GM19035 (cell line): ENCODE measurements around the gene HSD17B14.
"Not testable (repeated sequence)": the region's sequence is repeated elsewhere in the genome, so short reads cannot be mapped to it uniquely, and the experiment has no call there.

ENCODE experiments used
- ATAC-seq: cut with Tn5 transposase; IDR thresholded peaks from one replicate; pipeline ENCODE4 v1.9.1; 2021; ENCODE audit not compliant: unreplicated experiment

The HSD17B14 gene

GRCh38 chr19:48867746-48868113 is 31.4 kb upstream of the HSD17B14 start:
- no peak for ATAC-seq

- no peak for ATAC-seq
Observed at GRCh38 chr19:48867123-48867745, 30.9 kb upstream of the HSD17B14 start.

GRCh38 chr19:48866692-48867091 is 30.4 kb upstream of the HSD17B14 start:
- ATAC-seq: no peak

- ATAC-seq: no peak
Observed at GRCh38 chr19:48862827-48863226, 26.5 kb upstream of the HSD17B14 start.

GRCh38 chr19:48861313-48861712 is 25.0 kb upstream of the HSD17B14 start:
- no peak for ATAC-seq

GRCh38 chr19:48859711-48860572 is 23.7 kb upstream of the HSD17B14 start:
- no peak for ATAC-seq

- no peak for ATAC-seq
Observed at GRCh38 chr19:48858984-48859710, 22.9 kb upstream of the HSD17B14 start.

GRCh38 chr19:48856921-48857320 is 20.6 kb upstream of the HSD17B14 start:
- ATAC-seq: no peak

- ATAC-seq: no peak
Observed at GRCh38 chr19:48854103-48854502, 17.8 kb upstream of the HSD17B14 start.

GRCh38 chr19:48853483-48853882 is 17.2 kb upstream of the HSD17B14 start:
- ATAC-seq: no peak

GRCh38 chr19:48852292-48852691 is 16.0 kb upstream of the HSD17B14 start:
- no peak for ATAC-seq

GRCh38 chr19:48846659-48847058 is 10.4 kb upstream of the HSD17B14 start:
- ATAC-seq: not testable (repeated sequence)

- ATAC-seq: no peak
Observed at GRCh38 chr19:48845384-48845783, 9.1 kb upstream of the HSD17B14 start.

GRCh38 chr19:48844472-48844871 is 8.2 kb upstream of the HSD17B14 start:
- ATAC-seq: no peak

GRCh38 chr19:48842789-48843162 is 6.5 kb upstream of the HSD17B14 start:
- no peak for ATAC-seq

GRCh38 chr19:48841571-48841970 is 5.3 kb upstream of the HSD17B14 start:
- ATAC-seq: no peak

- ATAC-seq: no peak
Observed at GRCh38 chr19:48841047-48841446, 4.8 kb upstream of the HSD17B14 start.

GRCh38 chr19:48837687-48838086 is 1.4 kb upstream of the HSD17B14 start:
- ATAC-seq: no peak

- no peak for ATAC-seq
Observed at GRCh38 chr19:48837051-48837524, 797 bp upstream of the HSD17B14 start.

- peak; percentile 77 for ATAC-seq
Observed at GRCh38 chr19:48835734-48836088, 580 bp downstream of the HSD17B14 start.

- ATAC-seq: no peak
Observed at GRCh38 chr19:48833977-48834376, 2.3 kb downstream of the HSD17B14 start.

GRCh38 chr19:48833049-48833448 is 3.2 kb downstream of the HSD17B14 start:
- no peak for ATAC-seq
